SK-N-SH (cell line): ENCODE measurements around the gene CRYBB3. TPM values are rescaled to one million over a fixed set of nuclear protein-coding genes. Genes with fewer than 3 reads are reported as not detected.

ENCODE experiments used
- CTCF ChIA-PET: fragments of 300-600, 350-600 bp; formaldehyde crosslinking; extraction: SDS; loops from one replicate; lab custom pipeline; 2021; lab: Yijun Ruan, JAX
- POLR2A ChIA-PET: fragments of 350-600 bp; sonication (Branson Sonifier 250); formaldehyde crosslinking; extraction: SDS; loops from one replicate; lab custom pipeline; 2020; ENCODE audit warnings: antibody characterized with exemption, inconsistent platforms; lab: Yijun Ruan, JAX
- DNase-seq: peaks from one replicate; pipeline ENCODE4 v3.0.0; 2012
- H2AFZ ChIP-seq: fragments of 200-600 bp; sonication (generic); 2 replicates; pipeline ENCODE4 v1.8.1; 2016; ENCODE audit warnings: antibody characterized with exemption, mild to moderate bottlenecking, low read depth
- H3F3A ChIP-seq: fragments of 200-600 bp; sonication (generic); replicated peaks from 2 replicates; pipeline ENCODE3; 2016; ENCODE audit warnings: antibody characterized with exemption, mild to moderate bottlenecking; ENCODE audit not compliant: insufficient read depth
- H3K27ac ChIP-seq, 2 experiments: fragments of 200-500 bp in 1 of 2; fragments of 200-600 bp in 1 of 2; sonication (Bioruptor generic) in 1 of 2; sonication (generic), shearing (Covaris generic) in 1 of 2; 2 replicates each; pipeline versions ENCODE4 v1.5.1 to v1.6.1; 2014 to 2016; ENCODE audit warnings: low read depth in 2 of 2, inconsistent platforms in 1 of 2, low read length in 1 of 2, mild to moderate bottlenecking in 1 of 2, mixed read lengths in 1 of 2
- H3K27me3 ChIP-seq: fragments of 200-600 bp; sonication (generic), shearing (Covaris generic); 2 replicates; pipeline ENCODE4 v1.6.1; 2016; ENCODE audit warnings: mixed run types; ENCODE audit not compliant: insufficient read depth
- H3K36me3 ChIP-seq, 2 experiments: fragments of 200-500 bp in 1 of 2; fragments of 200-600 bp in 1 of 2; sonication (Bioruptor generic) in 1 of 2; sonication (generic) in 1 of 2; replicated peaks in 1 of 2; 2 replicates each; pipeline versions ENCODE3 to v1.5.1; 2014 to 2016; ENCODE audit warnings: low read length in 1 of 2, mild to moderate bottlenecking in 1 of 2; ENCODE audit not compliant: insufficient read depth in 2 of 2, control insufficient read depth in 1 of 2
- H3K4me1 ChIP-seq, 2 experiments: fragments of 200-500 bp in 1 of 2; fragments of 200-600 bp in 1 of 2; sonication (Bioruptor generic) in 1 of 2; sonication (generic), shearing (Covaris generic) in 1 of 2; 2 replicates each; pipeline versions ENCODE4 v1.5.1 to v1.6.1; 2014 to 2016; ENCODE audit warnings: low read depth in 1 of 2, low read length in 1 of 2, mixed run types in 1 of 2; ENCODE audit not compliant: insufficient read depth in 2 of 2, control insufficient read depth in 1 of 2
- H3K4me2 ChIP-seq: fragments of 200-600 bp; sonication (generic), shearing (Covaris generic); 2 replicates; pipeline ENCODE4 v1.6.1; 2017; ENCODE audit warnings: mixed run types
- H3K4me3 ChIP-seq, 2 experiments: fragments of 200-500 bp in 1 of 2; fragments of 200-600 bp in 1 of 2; sonication (Bioruptor generic) in 1 of 2; sonication (generic), shearing (Covaris generic) in 1 of 2; 2 replicates each; pipeline versions ENCODE4 v1.5.1 to v1.8.1; 2014 to 2016; ENCODE audit warnings: low read depth in 2 of 2, inconsistent platforms in 1 of 2, low read length in 1 of 2, mild to moderate bottlenecking in 1 of 2, mixed read lengths in 1 of 2, moderate library complexity in 1 of 2
- H3K79me2 ChIP-seq: fragments of 200-600 bp; sonication (generic); 2 replicates; pipeline ENCODE4 v1.8.1; 2017; ENCODE audit warnings: mild to moderate bottlenecking; ENCODE audit not compliant: insufficient read depth
- H3K9ac ChIP-seq: fragments of 200-600 bp; sonication (generic); 2 replicates; pipeline ENCODE4 v1.6.1; 2017; ENCODE audit warnings: mixed run types
- H3K9me2 ChIP-seq: fragments of 200-600 bp; sonication (generic); 2 replicates; pipeline ENCODE4 v1.6.1; 2017; ENCODE audit warnings: mixed run types
- H3K9me3 ChIP-seq: fragments of 200-600 bp; sonication (generic); 2 replicates; pipeline ENCODE4 v1.6.1; 2017; ENCODE audit warnings: mixed run types, mild to moderate bottlenecking, moderate library complexity
- H4K20me1 ChIP-seq: fragments of 200-600 bp; sonication (generic); 2 replicates; pipeline ENCODE4 v1.6.1; 2017; ENCODE audit warnings: mild to moderate bottlenecking, mixed run types; ENCODE audit not compliant: insufficient read depth
- CHD2 ChIP-seq: fragments of 150-350 bp; IDR thresholded peaks from 2 replicates; pipeline ENCODE4 v1.6.1; 2018; ENCODE audit warnings: low read length; ENCODE audit not compliant: partially characterized antibody
- ELF1 ChIP-seq: IDR thresholded peaks from 2 replicates; pipeline ENCODE4 v1.4.0; 2012
- EZH2phosphoT487 ChIP-seq: fragments of 200-600 bp; sonication (generic); IDR thresholded peaks from 2 replicates; pipeline ENCODE4 v1.6.1; 2017; ENCODE audit warnings: low read depth, mixed run types, mild to moderate bottlenecking, antibody characterized with exemption, moderate library complexity, borderline replicate concordance
- FOXM1 ChIP-seq: IDR thresholded peaks from 2 replicates; pipeline ENCODE4 v1.4.0; 2012; ENCODE audit warnings: low read depth, mild to moderate bottlenecking
- GABPA ChIP-seq: IDR thresholded peaks from 2 replicates; pipeline ENCODE4 v1.4.0; 2012; ENCODE audit warnings: low read depth, mild to moderate bottlenecking
- JUND ChIP-seq: IDR thresholded peaks from 2 replicates; pipeline ENCODE4 v1.4.0; 2012
- MXI1 ChIP-seq: IDR thresholded peaks from 2 replicates; pipeline ENCODE4 v1.6.1; 2012; ENCODE audit warnings: mild to moderate bottlenecking, low read depth, low read length, improper control_type of control experiment
- NFIC ChIP-seq: IDR thresholded peaks from 2 replicates; pipeline ENCODE4 v1.4.0; 2012; ENCODE audit warnings: borderline replicate concordance
- POLR2AphosphoS5 ChIP-seq: IDR thresholded peaks from 2 replicates; pipeline ENCODE4 v1.6.1; 2012; ENCODE audit warnings: low read depth, low read length
- RAD21 ChIP-seq: IDR thresholded peaks from 2 replicates; pipeline ENCODE4 v1.6.1; 2012; ENCODE audit warnings: mild to moderate bottlenecking, low read length
- RCOR1 ChIP-seq: fragments of 150-350 bp; IDR thresholded peaks from 2 replicates; pipeline ENCODE4 v1.6.1; 2017; ENCODE audit warnings: antibody characterized with exemption, low read length
- RFX5 ChIP-seq: IDR thresholded peaks from 2 replicates; pipeline ENCODE4 v1.6.1; 2012; ENCODE audit warnings: mild to moderate bottlenecking, improper control_type of control experiment, low read length
- SIN3A ChIP-seq: IDR thresholded peaks from 2 replicates; pipeline ENCODE4 v1.6.1; 2012; ENCODE audit warnings: low read depth, mild to moderate bottlenecking, low read length, moderate library complexity, borderline replicate concordance
- SMC3 ChIP-seq: IDR thresholded peaks from 2 replicates; pipeline ENCODE4 v1.6.1; 2012; ENCODE audit warnings: low read depth, low read length, improper control_type of control experiment
- TAF1 ChIP-seq: IDR thresholded peaks from 2 replicates; pipeline ENCODE4 v1.6.1; 2012; ENCODE audit warnings: low read depth, mild to moderate bottlenecking, low read length, moderate library complexity, borderline replicate concordance
- TEAD4 ChIP-seq: IDR thresholded peaks from 2 replicates; pipeline ENCODE4 v1.4.0; 2012; ENCODE audit warnings: mild to moderate bottlenecking, borderline replicate concordance; ENCODE audit not compliant: insufficient read depth
- YY1 ChIP-seq: IDR thresholded peaks from 2 replicates; pipeline ENCODE4 v1.4.0; 2012; ENCODE audit warnings: low read depth, mild to moderate bottlenecking
- WGBS: methylation state at CpG from one replicate; pipeline ENCODE4 v1.1.6; 2017; ENCODE audit warnings: low lambda C conversion rate; 5-methylcytosine and 5-hydroxymethylcytosine counted together
- polyA plus RNA-seq, 3 experiments: library from polyadenylated mRNA; depleted of rRNA; stranded (reverse); fragments of >200 nt; gene quantifications; 2 replicates each; pipeline ENCODE4 v1.2.3, GENCODE V29; 2012
- TF ChIP-seq, protein P1 (sequence below): fragments of 150-350 bp; IDR thresholded peaks from 2 replicates; pipeline ENCODE4 v1.6.1; 2016; ENCODE audit warnings: mild to moderate bottlenecking, low read depth, low read length
- TF ChIP-seq, protein P2 (sequence below): IDR thresholded peaks from 2 replicates; pipeline ENCODE4 v1.4.0; 2012; ENCODE audit warnings: low read depth, borderline replicate concordance
- TF ChIP-seq, protein P3 (sequence below): IDR thresholded peaks from 2 replicates; pipeline ENCODE4; 2012
- TF ChIP-seq, protein P4 (sequence below): IDR thresholded peaks from 2 replicates; pipeline ENCODE4 v1.4.0; 2012; ENCODE audit warnings: low read depth, borderline replicate concordance
- TF ChIP-seq, protein P5 (sequence below): IDR thresholded peaks from 2 replicates; pipeline ENCODE4 v1.6.1; 2012; ENCODE audit warnings: mild to moderate bottlenecking, low read depth, low read length, moderate library complexity
- TF ChIP-seq, protein P6 (sequence below): fragments of 200-600 bp; sonication (generic); IDR thresholded peaks from 2 replicates; pipeline ENCODE4 v1.6.1; 2017; ENCODE audit warnings: antibody characterized with exemption, mild to moderate bottlenecking, moderate library complexity

The CRYBB3 gene
- polyA plus RNA-seq, 1 of the 3 experiments (the other 2 are of a cell fraction), result 0.35 TPM

DNA sequence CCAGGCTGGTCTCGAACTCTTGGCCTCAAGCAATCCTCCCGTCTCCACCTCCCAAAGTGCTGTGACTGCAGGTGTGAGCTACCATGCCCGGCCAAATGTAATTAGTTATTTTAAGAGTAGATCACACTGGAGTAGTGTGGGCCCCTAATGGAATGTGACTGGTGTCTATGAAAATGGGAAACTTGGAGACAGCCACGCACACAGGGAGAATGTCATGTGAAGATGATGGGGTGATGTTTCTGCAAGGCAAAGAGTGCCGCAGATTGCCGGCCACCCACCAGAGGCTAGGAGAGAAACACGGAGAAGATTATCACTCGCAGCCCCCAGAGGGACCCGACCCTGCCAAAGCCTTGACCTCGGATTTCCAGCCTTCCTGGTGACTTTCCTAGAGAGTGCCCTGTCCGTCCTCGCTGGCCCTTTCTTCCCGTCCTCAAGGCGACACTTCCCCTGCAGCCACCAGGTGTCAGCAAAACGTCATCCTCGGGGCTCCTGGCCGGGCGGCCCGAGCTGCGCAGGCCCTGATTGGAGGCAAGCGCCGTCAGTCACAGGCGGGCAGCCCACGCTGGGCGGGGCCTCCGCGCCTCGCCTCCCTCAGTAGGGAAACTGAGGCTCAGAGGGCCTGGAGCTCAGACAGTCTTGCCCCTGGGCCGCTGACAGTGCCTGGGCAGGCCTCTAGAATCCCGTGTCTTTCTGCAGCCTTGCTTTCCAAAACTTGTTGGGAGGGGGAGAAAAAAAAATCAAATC lies 36.1 kb downstream of the CRYBB3 start:
- no peaks in the 10 kb centered on the region for H3K27me3 ChIP-seq
- no peaks in the 10 kb centered on the region for H3K79me2 ChIP-seq
- no peak overlapping the region for H3K27ac ChIP-seq
- DNase-seq, result peak; percentile 100
- H3F3A ChIP-seq, result no peaks in the 10 kb centered on the region
- peaks cover 0 to 4% of the 10 kb centered on the region in 2 experiments; a peak in 1 of 4 replicates for H3K4me1 ChIP-seq
- no peaks in the 10 kb centered on the region for H3K9me3 ChIP-seq
- H3K9me2 ChIP-seq, result no peaks in the 10 kb centered on the region
- CTCF ChIA-PET, result interaction anchor here (0.6 to 3.9 kb wide), 33 partner anchors 10 to 1099 kb away, joined by 3 to 52 read pairs (median 3); partner anchors contain the start of gene CRYBB3
- peak overlapping the region; percentile 77; the same call in 1 of the 2 replicates for H2AFZ ChIP-seq
- WGBS, result 19% methylated on average over 10 of the region's 30 CpGs
- no peaks in the 10 kb centered on the region for H4K20me1 ChIP-seq
- H3K36me3 ChIP-seq, result no peaks in the 10 kb centered on the region
- no peak overlapping the region for H3K9ac ChIP-seq
- POLR2A ChIA-PET, result no interaction called here
- H3K4me3 ChIP-seq, result peak overlapping the region in 1 of 2 experiments; percentile 38; a peak in 3 of 4 replicates
- H3K4me2 ChIP-seq, result peak overlapping the region; percentile 39
- TF ChIP-seq RCOR1 (no peak), YY1 (no peak), RAD21 (peak; percentile 96), EZH2phosphoT487 (no peak), CHD2 (peak; percentile 53), NFIC (no peak), RFX5 (no peak), SMC3 (peak; percentile 96), GABPA (no peak), POLR2AphosphoS5 (no peak), MXI1 (no peak), TEAD4 (no peak), SIN3A (no peak), JUND (no peak), FOXM1 (no peak), ELF1 (no peak), TAF1 (no peak)
- TF ChIP-seq, protein P1, sequence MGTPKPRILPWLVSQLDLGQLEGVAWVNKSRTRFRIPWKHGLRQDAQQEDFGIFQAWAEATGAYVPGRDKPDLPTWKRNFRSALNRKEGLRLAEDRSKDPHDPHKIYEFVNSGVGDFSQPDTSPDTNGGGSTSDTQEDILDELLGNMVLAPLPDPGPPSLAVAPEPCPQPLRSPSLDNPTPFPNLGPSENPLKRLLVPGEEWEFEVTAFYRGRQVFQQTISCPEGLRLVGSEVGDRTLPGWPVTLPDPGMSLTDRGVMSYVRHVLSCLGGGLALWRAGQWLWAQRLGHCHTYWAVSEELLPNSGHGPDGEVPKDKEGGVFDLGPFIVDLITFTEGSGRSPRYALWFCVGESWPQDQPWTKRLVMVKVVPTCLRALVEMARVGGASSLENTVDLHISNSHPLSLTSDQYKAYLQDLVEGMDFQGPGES, result peak; percentile 71
- TF ChIP-seq, protein P2, sequence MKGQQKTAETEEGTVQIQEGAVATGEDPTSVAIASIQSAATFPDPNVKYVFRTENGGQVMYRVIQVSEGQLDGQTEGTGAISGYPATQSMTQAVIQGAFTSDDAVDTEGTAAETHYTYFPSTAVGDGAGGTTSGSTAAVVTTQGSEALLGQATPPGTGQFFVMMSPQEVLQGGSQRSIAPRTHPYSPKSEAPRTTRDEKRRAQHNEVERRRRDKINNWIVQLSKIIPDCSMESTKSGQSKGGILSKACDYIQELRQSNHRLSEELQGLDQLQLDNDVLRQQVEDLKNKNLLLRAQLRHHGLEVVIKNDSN, result no peak
- TF ChIP-seq, protein P3, sequence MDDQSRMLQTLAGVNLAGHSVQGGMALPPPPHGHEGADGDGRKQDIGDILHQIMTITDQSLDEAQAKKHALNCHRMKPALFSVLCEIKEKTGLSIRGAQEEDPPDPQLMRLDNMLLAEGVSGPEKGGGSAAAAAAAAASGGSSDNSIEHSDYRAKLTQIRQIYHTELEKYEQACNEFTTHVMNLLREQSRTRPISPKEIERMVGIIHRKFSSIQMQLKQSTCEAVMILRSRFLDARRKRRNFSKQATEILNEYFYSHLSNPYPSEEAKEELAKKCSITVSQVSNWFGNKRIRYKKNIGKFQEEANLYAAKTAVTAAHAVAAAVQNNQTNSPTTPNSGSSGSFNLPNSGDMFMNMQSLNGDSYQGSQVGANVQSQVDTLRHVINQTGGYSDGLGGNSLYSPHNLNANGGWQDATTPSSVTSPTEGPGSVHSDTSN, result peak; percentile 100
- TF ChIP-seq, protein P4, sequence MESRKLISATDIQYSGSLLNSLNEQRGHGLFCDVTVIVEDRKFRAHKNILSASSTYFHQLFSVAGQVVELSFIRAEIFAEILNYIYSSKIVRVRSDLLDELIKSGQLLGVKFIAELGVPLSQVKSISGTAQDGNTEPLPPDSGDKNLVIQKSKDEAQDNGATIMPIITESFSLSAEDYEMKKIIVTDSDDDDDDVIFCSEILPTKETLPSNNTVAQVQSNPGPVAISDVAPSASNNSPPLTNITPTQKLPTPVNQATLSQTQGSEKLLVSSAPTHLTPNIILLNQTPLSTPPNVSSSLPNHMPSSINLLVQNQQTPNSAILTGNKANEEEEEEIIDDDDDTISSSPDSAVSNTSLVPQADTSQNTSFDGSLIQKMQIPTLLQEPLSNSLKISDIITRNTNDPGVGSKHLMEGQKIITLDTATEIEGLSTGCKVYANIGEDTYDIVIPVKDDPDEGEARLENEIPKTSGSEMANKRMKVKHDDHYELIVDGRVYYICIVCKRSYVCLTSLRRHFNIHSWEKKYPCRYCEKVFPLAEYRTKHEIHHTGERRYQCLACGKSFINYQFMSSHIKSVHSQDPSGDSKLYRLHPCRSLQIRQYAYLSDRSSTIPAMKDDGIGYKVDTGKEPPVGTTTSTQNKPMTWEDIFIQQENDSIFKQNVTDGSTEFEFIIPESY, result no peak
- TF ChIP-seq, protein P5, sequence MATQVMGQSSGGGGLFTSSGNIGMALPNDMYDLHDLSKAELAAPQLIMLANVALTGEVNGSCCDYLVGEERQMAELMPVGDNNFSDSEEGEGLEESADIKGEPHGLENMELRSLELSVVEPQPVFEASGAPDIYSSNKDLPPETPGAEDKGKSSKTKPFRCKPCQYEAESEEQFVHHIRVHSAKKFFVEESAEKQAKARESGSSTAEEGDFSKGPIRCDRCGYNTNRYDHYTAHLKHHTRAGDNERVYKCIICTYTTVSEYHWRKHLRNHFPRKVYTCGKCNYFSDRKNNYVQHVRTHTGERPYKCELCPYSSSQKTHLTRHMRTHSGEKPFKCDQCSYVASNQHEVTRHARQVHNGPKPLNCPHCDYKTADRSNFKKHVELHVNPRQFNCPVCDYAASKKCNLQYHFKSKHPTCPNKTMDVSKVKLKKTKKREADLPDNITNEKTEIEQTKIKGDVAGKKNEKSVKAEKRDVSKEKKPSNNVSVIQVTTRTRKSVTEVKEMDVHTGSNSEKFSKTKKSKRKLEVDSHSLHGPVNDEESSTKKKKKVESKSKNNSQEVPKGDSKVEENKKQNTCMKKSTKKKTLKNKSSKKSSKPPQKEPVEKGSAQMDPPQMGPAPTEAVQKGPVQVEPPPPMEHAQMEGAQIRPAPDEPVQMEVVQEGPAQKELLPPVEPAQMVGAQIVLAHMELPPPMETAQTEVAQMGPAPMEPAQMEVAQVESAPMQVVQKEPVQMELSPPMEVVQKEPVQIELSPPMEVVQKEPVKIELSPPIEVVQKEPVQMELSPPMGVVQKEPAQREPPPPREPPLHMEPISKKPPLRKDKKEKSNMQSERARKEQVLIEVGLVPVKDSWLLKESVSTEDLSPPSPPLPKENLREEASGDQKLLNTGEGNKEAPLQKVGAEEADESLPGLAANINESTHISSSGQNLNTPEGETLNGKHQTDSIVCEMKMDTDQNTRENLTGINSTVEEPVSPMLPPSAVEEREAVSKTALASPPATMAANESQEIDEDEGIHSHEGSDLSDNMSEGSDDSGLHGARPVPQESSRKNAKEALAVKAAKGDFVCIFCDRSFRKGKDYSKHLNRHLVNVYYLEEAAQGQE, result no peak
- TF ChIP-seq, protein P6, sequence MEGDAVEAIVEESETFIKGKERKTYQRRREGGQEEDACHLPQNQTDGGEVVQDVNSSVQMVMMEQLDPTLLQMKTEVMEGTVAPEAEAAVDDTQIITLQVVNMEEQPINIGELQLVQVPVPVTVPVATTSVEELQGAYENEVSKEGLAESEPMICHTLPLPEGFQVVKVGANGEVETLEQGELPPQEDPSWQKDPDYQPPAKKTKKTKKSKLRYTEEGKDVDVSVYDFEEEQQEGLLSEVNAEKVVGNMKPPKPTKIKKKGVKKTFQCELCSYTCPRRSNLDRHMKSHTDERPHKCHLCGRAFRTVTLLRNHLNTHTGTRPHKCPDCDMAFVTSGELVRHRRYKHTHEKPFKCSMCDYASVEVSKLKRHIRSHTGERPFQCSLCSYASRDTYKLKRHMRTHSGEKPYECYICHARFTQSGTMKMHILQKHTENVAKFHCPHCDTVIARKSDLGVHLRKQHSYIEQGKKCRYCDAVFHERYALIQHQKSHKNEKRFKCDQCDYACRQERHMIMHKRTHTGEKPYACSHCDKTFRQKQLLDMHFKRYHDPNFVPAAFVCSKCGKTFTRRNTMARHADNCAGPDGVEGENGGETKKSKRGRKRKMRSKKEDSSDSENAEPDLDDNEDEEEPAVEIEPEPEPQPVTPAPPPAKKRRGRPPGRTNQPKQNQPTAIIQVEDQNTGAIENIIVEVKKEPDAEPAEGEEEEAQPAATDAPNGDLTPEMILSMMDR, result peak; percentile 72
